ENCODE results near the gene FRY. TPM values are rescaled to one million over a fixed set of nuclear protein-coding genes. Genes with fewer than 3 reads are reported as not detected.

Gene FRY
- total and polyA plus RNA-seq, 2 of the 13 experiments (the other 11 are each of a cell fraction or from before 2014, with no cell fraction given) = 8.2 to 13.1 TPM

- no peak for TF ChIP-seq AHDC1 (CRISPR knock-in tag; IDR thresholded peaks at IDR 0.05; ENCODE audit: borderline replicate concordance)
- TF ChIP-seq CEBPB (IDR thresholded peaks at IDR 0.05; ENCODE audit: borderline replicate concordance, low read depth, low read length) = peak; percentile 81
- no peak for TF ChIP-seq ZNF615 (CRISPR knock-in tag; IDR thresholded peaks at IDR 0.05; ENCODE audit: borderline replicate concordance)
- no peak for TF ChIP-seq ZBTB44 (CRISPR knock-in tag; IDR thresholded peaks at IDR 0.05)
- TF ChIP-seq ZHX1 (CRISPR knock-in tag; IDR thresholded peaks at IDR 0.05; ENCODE audit: low read depth) = no peak
- TF ChIP-seq PCBP1 (IDR thresholded peaks at IDR 0.05; ENCODE audit: borderline replicate concordance, low read depth, low read length) = no peak
- TF ChIP-seq CTCF (CRISPR knock-in tag; IDR thresholded peaks at IDR 0.05) = peak; percentile 74
- no peak for TF ChIP-seq HNRNPL (IDR thresholded peaks at IDR 0.05; ENCODE audit: low read depth, low read length)
- no peak for TF ChIP-seq SNAPC2 (CRISPR knock-in tag; IDR thresholded peaks at IDR 0.05)
- TF ChIP-seq TFDP1 (CRISPR knock-in tag; IDR thresholded peaks at IDR 0.05; ENCODE audit: borderline replicate concordance) = no peak
- TF ChIP-seq ZNF232 (CRISPR knock-in tag; IDR thresholded peaks at IDR 0.05; ENCODE audit: borderline replicate concordance) = no peak
- no peak for TF ChIP-seq ZNF800 (CRISPR knock-in tag; IDR thresholded peaks at IDR 0.05)
These were observed 30.3 kb upstream of the FRY start (continued) for GRCh38 chr13:32001154-32001768.

All from HepG2 (cell line).